Spleen (tissue), 7 donors: ENCODE data around the gene ATXN10.

Experiments used
- CTCF ChIP-seq, 11 experiments: fragments of 200-600 bp in 7 of 11; fragments of 450-650 bp in 4 of 11; sonication (generic) in 4 of 11; IDR thresholded peaks in 8 of 11; conservative IDR thresholded peaks in 3 of 11; 1 replicate in 7 of 11; 2 replicates in 4 of 11; pipeline versions ENCODE4 v1.4.0 to v1.8.0; 2016 to 2021; ENCODE audit warnings: antibody characterized with exemption in 11 of 11, inconsistent platforms in 4 of 11, mild to moderate bottlenecking in 1 of 11
- POLR2A ChIP-seq, 3 donors: fragments of 450-650 bp; IDR thresholded peaks; one replicate each; pipeline ENCODE4 v1.5.1; 2017; ENCODE audit warnings: antibody characterized with exemption in 3 of 3, mild to moderate bottlenecking in 1 of 3
- donor health status: DM: no; HTN: no; CAD: no; lungs with moderate emphysema.
- donor health status: DM: no; HTN: no; CAD: no.
- donor health status: DM: no; HTN: no; CAD: no.

DNA sequence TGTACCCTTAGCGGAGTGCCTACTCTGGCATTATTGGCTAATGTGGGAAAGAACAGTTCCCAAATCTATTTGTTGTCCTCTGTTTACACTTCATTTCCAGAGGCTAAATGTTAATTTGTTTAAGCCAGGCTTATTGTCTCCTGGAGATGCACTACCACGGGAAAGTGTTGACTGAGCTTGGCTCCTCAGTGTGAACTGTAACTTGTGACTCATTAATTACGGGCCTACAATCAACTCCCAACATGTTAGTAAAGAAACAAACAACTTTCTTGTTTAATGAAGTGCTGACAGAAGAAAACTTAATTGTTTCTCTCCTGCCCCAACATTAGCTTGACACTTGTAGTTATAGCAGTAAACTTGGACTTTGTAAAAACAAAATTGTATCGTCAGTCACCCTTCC, 130.4 kb downstream of the ATXN10 start:
- TF ChIP-seq CTCF (IDR thresholded peaks at IDR 0.05 in 8 of 11, conservative IDR thresholded peaks at IDR 0.05 in 3 of 11) = no peak
- TF ChIP-seq POLR2A (IDR thresholded peaks at IDR 0.05) = no peak
